Gastroesophageal sphincter (tissue), 4 donors: ENCODE measurements around the gene GPATCH8. TPM values are rescaled to one million over a fixed set of nuclear protein-coding genes. Genes with fewer than 3 reads are reported as not detected.

Experiments
- ATAC-seq: fragments of 150-250 bp; one replicate; pipeline ENCODE4 v1.9.1; 2016; ENCODE audit warnings: mild to moderate bottlenecking, moderate library complexity
- H3K27ac ChIP-seq, 4 donors: fragments of 200-600 bp; sonication (generic) in 3 of 4; 1 replicate in 3 of 4; 2 replicates in 1 of 4; pipeline ENCODE4 v1.5.1; 2016 to 2019
- H3K27me3 ChIP-seq: fragments of 200-600 bp; sonication (generic); one replicate; pipeline ENCODE4 v1.5.1; 2019
- H3K36me3 ChIP-seq, 2 donors: fragments of 200-600 bp; sonication (generic); one replicate each; pipeline ENCODE4 v1.5.1; 2019; ENCODE audit warnings: control low read depth in 1 of 2
- H3K4me1 ChIP-seq, 3 donors: fragments of 200-600 bp; sonication (generic); 1 replicate in 2 of 3; 2 replicates in 1 of 3; pipeline ENCODE4 v1.5.1; 2016 to 2019; ENCODE audit warnings: control low read depth in 2 of 3
- H3K4me3 ChIP-seq, 2 donors: fragments of 200-600 bp; sonication (generic); one replicate each; pipeline ENCODE4 v1.5.1; 2019; ENCODE audit warnings: mild to moderate bottlenecking in 1 of 2, moderate library complexity in 1 of 2
- H3K9me3 ChIP-seq, 3 donors: fragments of 200-600 bp; sonication (generic); one replicate each; pipeline ENCODE4 v1.5.1; 2017 to 2019; ENCODE audit warnings: control low read depth in 2 of 3
- CTCF ChIP-seq, 4 experiments: fragments of 200-600 bp in 2 of 4; fragments of 450-650 bp in 2 of 4; sonication (generic) in 1 of 4; IDR thresholded peaks; one replicate each; pipeline ENCODE4 v1.5.1; 2017 to 2019; ENCODE audit warnings: antibody characterized with exemption in 4 of 4, mild to moderate bottlenecking in 2 of 4, moderate library complexity in 2 of 4
- EP300 ChIP-seq: sonication (generic); formaldehyde crosslinking; IDR thresholded peaks from one replicate; pipeline ENCODE4 v1.6.1; 2017; ENCODE audit warnings: antibody characterized with exemption, mild to moderate bottlenecking
- POLR2A ChIP-seq, 2 donors: fragments of 450-650 bp; IDR thresholded peaks; one replicate each; pipeline ENCODE4 v1.6.1; 2017; ENCODE audit warnings: antibody characterized with exemption in 2 of 2, mild to moderate bottlenecking in 2 of 2, moderate library complexity in 1 of 2
- POLR2AphosphoS5 ChIP-seq: sonication (generic); formaldehyde crosslinking; IDR thresholded peaks from one replicate; pipeline ENCODE4 v1.6.1; 2017; ENCODE audit warnings: antibody characterized with exemption
- WGBS, 2 donors: methylation state at CpG; one replicate each; pipeline ENCODE4 v1.1.5; 2018; ENCODE audit warnings: low coverage in 1 of 2; 5-methylcytosine and 5-hydroxymethylcytosine counted together
- small RNA-seq, 4 donors: library from RNA; depleted of rRNA; stranded (forward); fragments of <200 nt; gene quantifications; one replicate each; pipeline ENCODE3, GENCODE V24; 2016
- total RNA-seq, 4 donors: library from RNA; depleted of rRNA; stranded (reverse); fragments of >200 nt; gene quantifications; one replicate each; pipeline ENCODE4 v1.1.0, GENCODE V29; 2016

The GPATCH8 gene
- total RNA-seq, 4 donors from 2014 or later, result 21.8 to 54.6 (median 33.9) TPM

- Histone ChIP-seq H3K36me3 (peaks cover 0 to 49% of the 10 kb centered on the region in 2 donors), H3K9me3 (no peaks in the 10 kb centered on the region), H3K4me3 (no peak overlapping the region), H3K27ac (no peak overlapping the region), H3K4me1 (peaks cover 0 to 33% (median 12%) of the 10 kb centered on the region in 3 donors), H3K27me3 (no peaks in the 10 kb centered on the region)
- no peak for ATAC-seq
- 33 to 76% methylated on average over 1 to 3 of the region's 9 CpGs for WGBS, 2 donors
- TF ChIP-seq POLR2A (IDR thresholded peaks at IDR 0.05) (no peak), POLR2AphosphoS5 (no peak), EP300 (no peak), CTCF (IDR thresholded peaks at IDR 0.05) (no peak)
Observed at GRCh38 chr17:44348234-44348987, 154.8 kb downstream of the GPATCH8 start.

Small RNAs within 50 kb of the gene (small RNA-seq; reads per million reads assigned to genes)
- 0 reads per million in 4 donors for gene RN7SL258P

Other genes with a start within 250 kb of the GPATCH8 start
- under 1 TPM in 3 of 4 donors, not detected in 1; 0.08 to 0.54 (median 0.45) TPM for gene SLC4A1, start 235.3 kb downstream of the GPATCH8 start, total RNA-seq
- gene RUNDC3A, start 194.8 kb downstream of the GPATCH8 start, total RNA-seq, result 1 to 10 TPM in 1 of 4 donors, under 1 TPM in 2, not detected in 1; 0.54 to 1.5 (median 0.69) TPM
- 10 to 100 TPM; 36.2 to 61.8 (median 49.2) TPM for gene SLC25A39, start 178.6 kb downstream of the GPATCH8 start, total RNA-seq
- gene GRN, start 158.1 kb downstream of the GPATCH8 start, total RNA-seq, result 100 to 1,000 TPM; 108 to 237 (median 182) TPM
- gene FAM171A2, start 139.6 kb downstream of the GPATCH8 start, total RNA-seq, result 1 to 10 TPM in 2 of 4 donors, under 1 TPM in 1, not detected in 1; 0.50 to 3.0 (median 2.3) TPM
- 1 to 10 TPM in 1 of 4 donors, under 1 TPM in 2, not detected in 1; 0.31 to 1.2 (median 0.45) TPM for gene ITGA2B, start 113.8 kb downstream of the GPATCH8 start, total RNA-seq
- 1 to 10 TPM; 1.5 to 2.7 (median 1.6) TPM for gene FZD2, start 54.1 kb upstream of the GPATCH8 start, total RNA-seq
- gene MEIOC, start 153.1 kb upstream of the GPATCH8 start, total RNA-seq, result under 1 TPM in 2 of 4 donors, not detected in 2; 0.12 to 0.47 TPM
- 10 to 100 TPM; 16.7 to 21.0 (median 18.6) TPM for gene CCDC43, start 186.4 kb upstream of the GPATCH8 start, total RNA-seq
- gene DBF4B, start 205.3 kb upstream of the GPATCH8 start, total RNA-seq, result 1 to 10 TPM in 3 of 4 donors, under 1 TPM in 1; 0.96 to 7.2 (median 3.9) TPM